Prostate gland (tissue), 2 donors: Measurements from ENCODE around the gene PCDHGA5. TPM values are rescaled to one million over a fixed set of nuclear protein-coding genes. Genes with fewer than 3 reads are reported as not detected.
"Not testable (repeated sequence)": the region's sequence is repeated elsewhere in the genome, so short reads cannot be mapped to it uniquely, and the experiment has no call there.

Source experiments
- DNase-seq: peaks from one replicate; pipeline ENCODE4 v3.0.0-alpha.2; 2019; ENCODE audit warnings: low spot score
- H3K27ac ChIP-seq, 2 donors: fragments of 200-600 bp; sonication (generic); 2 replicates each; pipeline ENCODE4 v1.5.1; 2017 to 2019
- H3K27me3 ChIP-seq: fragments of 200-600 bp; sonication (generic); replicated peaks from 2 replicates; pipeline ENCODE4 v1.5.1; 2019; ENCODE audit not compliant: insufficient read depth
- H3K36me3 ChIP-seq, 2 donors: fragments of 200-600 bp; sonication (generic); 1 replicate in 1 of 2; 2 replicates in 1 of 2; pipeline versions ENCODE4 v1.5.1 to v1.8.1; 2017 to 2019
- H3K4me1 ChIP-seq: fragments of 200-600 bp; sonication (generic); replicated peaks from 2 replicates; pipeline ENCODE4 v1.5.1; 2019
- H3K4me3 ChIP-seq, 2 donors: fragments of 200-600 bp; sonication (generic); 2 replicates each; pipeline ENCODE4 v1.5.1; 2017 to 2019
- H3K9me3 ChIP-seq: fragments of 200-600 bp; sonication (generic); 2 replicates; pipeline ENCODE4 v1.5.1; 2017
- CTCF ChIP-seq, 4 experiments: fragments of 200-600 bp in 2 of 4; fragments of 450-650 bp in 2 of 4; sonication (generic) in 2 of 4; IDR thresholded peaks; 1 replicate in 3 of 4; 2 replicates in 1 of 4; pipeline ENCODE4 v1.5.1; 2016 to 2019; ENCODE audit warnings: antibody characterized with exemption in 4 of 4, mild to moderate bottlenecking in 2 of 4, moderate library complexity in 2 of 4
- POLR2A ChIP-seq: fragments of 450-650 bp; IDR thresholded peaks from one replicate; pipeline ENCODE4 v1.6.1; 2016; ENCODE audit warnings: antibody characterized with exemption, mild to moderate bottlenecking
- POLR2AphosphoS5 ChIP-seq: sonication (generic); formaldehyde crosslinking; IDR thresholded peaks from one replicate; pipeline ENCODE4 v1.6.1; 2017; ENCODE audit warnings: antibody characterized with exemption
- WGBS: methylation state at CpG from one replicate; pipeline ENCODE4 v1.1.5; 2018; 5-methylcytosine and 5-hydroxymethylcytosine counted together
- intact Hi-C: fragments of 100-400 bp; cut with DNase I; formaldehyde crosslinking; loops from one replicate; pipeline ENCODE4 v1.14.2; 2022
- total RNA-seq, 2 donors: library from RNA; depleted of rRNA; stranded (reverse); fragments of >200 nt; gene quantifications; one replicate each; pipeline ENCODE4 v1.1.0, GENCODE V29; 2016

The PCDHGA5 gene
- total RNA-seq, 2 donors from 2014 or later, result 4.1 to 4.8 TPM

GRCh38 chr5:141373673-141374317 is 9.8 kb downstream of the PCDHGA5 start, which contains the start of gene PCDHGA6:
Gene PCDHGA6 (plus strand): TSS chr5:141373891. CDS start chr5:141374084, 193 bp downstream.
- H3K4me1 ChIP-seq, result no peaks in the 10 kb centered on the region
- no peak within 1 kb of the TSS for H3K4me3 ChIP-seq
- H3K27me3 ChIP-seq, result peaks cover 4% of the 10 kb centered on the region
- peak in 2 of 4 experiments; percentile 10 to 17 for TF ChIP-seq CTCF (IDR thresholded peaks at IDR 0.05)
- no peak for TF ChIP-seq POLR2AphosphoS5
- no peak within 1 kb of the TSS for H3K27ac ChIP-seq
- no peaks in the 10 kb centered on the region for H3K36me3 ChIP-seq
- 13% methylated on average over 27 of the region's 27 CpGs for WGBS
- H3K9me3 ChIP-seq, result no peaks in the 10 kb centered on the region
- no peak for DNase-seq
- intact Hi-C loops, result no loop called here

GRCh38 chr5:141374627-141375026 is 10.7 kb downstream of the PCDHGA5 start:
- Histone ChIP-seq H3K27ac (no peak overlapping the region), H3K27me3 (peaks cover 4% of the 10 kb centered on the region), H3K9me3 (no peaks in the 10 kb centered on the region), H3K4me1 (no peaks in the 10 kb centered on the region), H3K36me3 (no peaks in the 10 kb centered on the region), H3K4me3 (no peak overlapping the region)
- 39% methylated on average over 14 of the region's 14 CpGs for WGBS
- intact Hi-C loops, result no loop called here
- TF ChIP-seq CTCF (IDR thresholded peaks at IDR 0.05) (no peak), POLR2A (no peak), POLR2AphosphoS5 (no peak)
- no peak for DNase-seq

DNA sequence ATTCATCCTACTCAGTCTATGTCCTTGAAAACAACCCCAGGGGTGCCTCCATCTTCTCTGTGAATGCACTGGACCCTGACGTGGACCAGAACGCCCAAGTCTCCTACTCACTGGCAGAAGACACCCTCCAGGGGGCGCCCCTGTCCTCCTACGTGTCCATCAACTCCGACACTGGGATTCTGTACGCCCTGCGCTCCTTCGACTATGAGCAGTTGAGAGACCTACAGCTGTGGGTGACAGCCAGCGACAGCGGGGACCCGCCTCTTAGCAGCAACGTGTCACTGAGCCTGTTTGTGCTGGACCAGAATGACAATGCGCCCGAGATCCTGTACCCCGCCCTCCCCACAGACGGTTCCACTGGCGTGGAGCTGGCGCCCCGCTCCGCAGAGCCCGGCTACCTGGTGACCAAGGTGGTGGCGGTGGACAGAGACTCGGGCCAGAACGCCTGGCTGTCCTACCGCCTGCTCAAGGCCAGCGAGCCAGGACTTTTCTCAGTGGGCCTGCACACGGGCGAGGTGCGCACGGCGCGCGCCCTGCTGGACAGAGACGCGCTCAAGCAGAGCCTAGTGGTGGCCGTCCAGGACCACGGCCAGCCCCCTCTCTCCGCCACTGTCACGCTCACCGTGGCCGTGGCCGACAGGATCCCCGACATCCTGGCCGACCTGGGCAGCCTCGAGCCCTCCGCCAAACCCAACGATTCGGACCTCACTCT is 11.6 kb downstream of the PCDHGA5 start:
- DNase-seq, H3K27me3 ChIP-seq, H3K4me3 ChIP-seq, H3K27ac ChIP-seq, H3K36me3 ChIP-seq, H3K4me1 ChIP-seq, intact Hi-C loops, H3K9me3 ChIP-seq: not testable (repeated sequence)
- 29% methylated on average over 8 of the region's 48 CpGs for WGBS

DNA sequence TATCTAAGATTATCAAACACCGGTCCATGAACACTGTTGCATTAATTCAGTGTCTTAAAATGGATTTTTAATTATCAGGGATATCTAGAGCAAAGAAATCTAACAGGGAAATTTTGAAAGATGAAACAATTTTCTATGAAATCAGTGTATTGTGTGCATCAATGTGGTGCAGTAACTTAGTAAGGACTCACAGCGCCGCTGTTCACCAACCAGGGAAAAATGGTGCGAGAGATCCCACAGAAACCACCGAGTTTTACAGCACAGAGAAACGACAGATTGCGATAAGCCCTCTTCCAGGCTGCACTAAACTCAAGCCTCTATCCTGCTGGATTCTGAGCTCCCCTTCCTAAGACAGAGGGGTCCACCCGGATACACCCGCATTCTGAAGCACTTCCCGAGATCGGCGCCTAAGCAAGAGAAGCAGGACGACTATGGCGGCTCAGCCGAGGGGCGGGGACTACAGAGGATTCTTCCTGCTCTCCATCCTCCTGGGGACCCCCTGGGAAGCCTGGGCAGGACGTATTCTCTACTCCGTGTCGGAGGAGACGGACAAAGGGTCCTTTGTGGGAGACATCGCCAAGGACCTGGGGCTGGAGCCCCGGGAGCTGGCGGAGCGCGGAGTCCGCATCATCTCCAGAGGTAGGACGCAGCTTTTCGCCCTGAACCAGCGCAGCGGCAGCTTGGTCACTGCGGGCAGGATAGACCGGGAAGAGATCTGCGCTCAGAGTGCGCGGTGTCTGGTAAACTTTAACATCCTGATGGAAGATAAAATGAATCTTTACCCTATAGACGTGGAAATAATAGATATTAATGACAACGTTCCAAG is 18.7 kb downstream of the PCDHGA5 start, which contains the start of gene PCDHGA7:
PCDHGA7 (plus strand) TSS at position 274 of the 826 bp plus-strand sequence; CDS start at position 432, 158 bp downstream.
- Histone ChIP-seq H3K4me1 (no peaks in the 10 kb centered on the region), H3K9me3 (no peaks in the 10 kb centered on the region), H3K27ac (no peak within 1 kb of the TSS), H3K27me3 (no peaks in the 10 kb centered on the region), H3K4me3 (peak within 1 kb of the TSS; percentile 11 to 17), H3K36me3 (no peaks in the 10 kb centered on the region)
- peak in 1 of 4 experiments; percentile 8 for TF ChIP-seq CTCF (IDR thresholded peaks at IDR 0.05)
- no peak for TF ChIP-seq POLR2AphosphoS5
- intact Hi-C loops, result no loop called here
- 15% methylated on average over 37 of the region's 37 CpGs for WGBS
- no peak for DNase-seq

DNA sequence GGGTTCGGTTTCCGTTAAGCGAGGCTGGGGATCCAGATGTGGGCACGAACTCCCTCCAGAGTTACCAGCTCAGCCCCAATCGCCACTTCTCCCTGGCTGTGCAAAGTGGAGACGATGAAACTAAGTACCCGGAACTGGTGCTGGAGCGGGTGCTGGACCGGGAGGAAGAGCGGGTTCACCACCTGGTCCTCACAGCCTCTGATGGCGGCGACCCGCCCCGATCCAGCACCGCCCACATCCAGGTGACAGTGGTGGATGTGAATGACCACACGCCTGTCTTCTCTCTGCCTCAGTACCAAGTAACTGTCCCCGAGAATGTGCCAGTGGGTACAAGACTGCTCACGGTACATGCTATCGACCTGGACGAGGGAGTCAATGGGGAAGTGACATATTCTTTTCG is 19.4 kb downstream of the PCDHGA5 start:
- no peak overlapping the region for H3K4me3 ChIP-seq
- no peaks in the 10 kb centered on the region for H3K36me3 ChIP-seq
- DNase-seq, result no peak
- 24% methylated on average over 21 of the region's 21 CpGs for WGBS
- H3K27ac ChIP-seq, result no peak overlapping the region
- H3K9me3 ChIP-seq, result no peaks in the 10 kb centered on the region
- no peaks in the 10 kb centered on the region for H3K4me1 ChIP-seq
- TF ChIP-seq CTCF (IDR thresholded peaks at IDR 0.05) (no peak), POLR2A (no peak), POLR2AphosphoS5 (no peak)
- intact Hi-C loops, result no loop called here
- H3K27me3 ChIP-seq, result no peaks in the 10 kb centered on the region
